HepG2 (cell line): Measurements from ENCODE around the gene UBC. TPM values are rescaled to one million over a fixed set of nuclear protein-coding genes. Genes with fewer than 3 reads are reported as not detected.

ENCODE experiments used
- ATF7 ChIP-seq, 2 experiments: fragments of 450-650 bp in 1 of 2; sonication (generic) in 1 of 2; formaldehyde crosslinking in 1 of 2; IDR thresholded peaks; 2 replicates each; pipeline versions ENCODE4 v1.4.0 to v1.6.1; 2016 to 2020; ENCODE audit warnings: antibody characterized with exemption in 1 of 2, mild to moderate bottlenecking in 1 of 2, missing genetic modification reagents in 1 of 2
- FOXP4 ChIP-seq: sonication (generic); formaldehyde crosslinking; IDR thresholded peaks from 2 replicates; pipeline ENCODE4 v1.4.0; 2020; ENCODE audit warnings: missing genetic modification reagents
- HMGXB4 ChIP-seq, 2 experiments: sonication (generic) in 1 of 2; formaldehyde crosslinking in 1 of 2; IDR thresholded peaks; 2 replicates each; pipeline versions ENCODE4 v1.4.0 to v1.6.1; 2018 to 2020; ENCODE audit warnings: missing genetic modification reagents in 2 of 2, borderline replicate concordance in 1 of 2, low read depth in 1 of 2, mild to moderate bottlenecking in 1 of 2, missing biosample characterization in 1 of 2
- KAT8 ChIP-seq: IDR thresholded peaks from 2 replicates; pipeline ENCODE4 v1.6.1; 2016; ENCODE audit warnings: missing genetic modification reagents, missing compliant biosample characterization
- MAX ChIP-seq: IDR thresholded peaks from 2 replicates; pipeline ENCODE4 v1.6.1; 2012; ENCODE audit warnings: inconsistent platforms
- MEIS2 ChIP-seq: sonication (generic); formaldehyde crosslinking; IDR thresholded peaks from 2 replicates; pipeline ENCODE4 v1.9.0; 2021; ENCODE audit warnings: mild to moderate bottlenecking, missing genetic modification reagents
- PPARG ChIP-seq: conservative IDR thresholded peaks from 2 replicates; pipeline ENCODE4 v1.6.1; 2016; ENCODE audit warnings: missing biosample characterization, missing genetic modification reagents
- REST ChIP-seq, 2 experiments: IDR thresholded peaks; 2 replicates each; pipeline ENCODE4 v1.6.1; 2011 to 2012; ENCODE audit warnings: low read length in 2 of 2, borderline replicate concordance in 1 of 2, low read depth in 1 of 2, mild to moderate bottlenecking in 1 of 2, moderate library complexity in 1 of 2
- STAG1 ChIP-seq: sonication (generic); formaldehyde crosslinking; IDR thresholded peaks from 2 replicates; pipeline ENCODE4 v1.4.0; 2020; ENCODE audit warnings: missing genetic modification reagents
- YEATS2 ChIP-seq: sonication (generic); formaldehyde crosslinking; IDR thresholded peaks from 2 replicates; pipeline ENCODE4 v1.4.0; 2020; ENCODE audit warnings: missing genetic modification reagents, borderline replicate concordance
- ZBTB7B ChIP-seq: sonication (generic); formaldehyde crosslinking; IDR thresholded peaks from 2 replicates; pipeline ENCODE4 v1.4.0; 2020; ENCODE audit warnings: missing genetic modification reagents
- ZNF136 ChIP-seq: sonication (generic); formaldehyde crosslinking; IDR thresholded peaks from 2 replicates; pipeline ENCODE4 v1.8.1; 2022; ENCODE audit warnings: low read depth, mild to moderate bottlenecking, moderate library complexity, missing genetic modification reagents
- ZNF264 ChIP-seq: sonication (generic); formaldehyde crosslinking; IDR thresholded peaks from 2 replicates; pipeline ENCODE4 v1.4.0; 2020; ENCODE audit warnings: missing genetic modification reagents
- ZNF430 ChIP-seq: sonication (generic); formaldehyde crosslinking; IDR thresholded peaks from 2 replicates; pipeline ENCODE4 v1.9.0; 2021; ENCODE audit warnings: mild to moderate bottlenecking, missing genetic modification reagents
- ZNF609 ChIP-seq: sonication (generic); formaldehyde crosslinking; IDR thresholded peaks from 2 replicates; pipeline ENCODE4 v1.4.0; 2020; ENCODE audit warnings: mild to moderate bottlenecking, missing genetic modification reagents, borderline replicate concordance
- ZNF614 ChIP-seq: IDR thresholded peaks from 2 replicates; pipeline ENCODE4 v1.6.1; 2018; ENCODE audit warnings: missing biosample characterization, missing genetic modification reagents, inconsistent platforms, borderline replicate concordance
- polyA plus RNA-seq, 8 experiments: library from polyadenylated mRNA; depleted of rRNA in 3 of 8; stranded (reverse) in 7 of 8; unstranded in 1 of 8; fragments of >200 nt; fragmentation: Illumina TruSeq in 4 of 8; extraction: Trizol in 4 of 8; gene quantifications; 2 replicates each; pipeline versions ENCODE4 v1.2.1 to v1.2.3, GENCODE V29; 2011 to 2016; ENCODE audit warnings: low read depth in 4 of 8, missing spikeins in 1 of 8, mixed read lengths in 1 of 8; ENCODE audit not compliant: insufficient read depth in 1 of 8
- total RNA-seq, 5 experiments: library from RNA; depleted of rRNA; stranded (reverse); fragments of >200 nt; fragmentation: Illumina TruSeq; extraction: Trizol; gene quantifications; 2 replicates each; pipeline ENCODE4 v1.2.3, GENCODE V29; 2016; ENCODE audit warnings: low read depth in 1 of 5

Gene UBC
- total and polyA plus RNA-seq, 2 of the 13 experiments (the other 11 are each of a cell fraction or from before 2014, with no cell fraction given), result 805 to 1,432 TPM

- TF ChIP-seq ZNF264 (0 out of 2 replicates have a peak, but pooled peaks have one; percentile 68), ATF7 (IDR thresholded peaks at IDR 0.05) (no peak), ATF7 (CRISPR knock-in tag; IDR thresholded peaks at IDR 0.05) (0 out of 2 replicates have a peak, but pooled peaks have one; percentile 20), PPARG (peak; percentile 32; the same call in 1 of the 2 replicates), REST (IDR thresholded peaks at IDR 0.05; ENCODE audit: borderline replicate concordance in 1 of 2, low read depth in 1 of 2, low read length in 2 of 2) (no peak), ZNF430 (CRISPR knock-in tag) (peak; percentile 39; the same call in 1 of the 2 replicates), STAG1 (CRISPR knock-in tag) (peak; percentile 14; the same call in 1 of the 2 replicates), ZNF136 (CRISPR knock-in tag) (peak; percentile 63; the same call in 1 of the 2 replicates), YEATS2 (CRISPR knock-in tag) (peak; percentile 34; the same call in 1 of the 2 replicates), ZNF609 (CRISPR knock-in tag) (peak; percentile 62; the same call in 1 of the 2 replicates), ZNF614 (CRISPR knock-in tag) (peak; percentile 36; the same call in 1 of the 2 replicates), MEIS2 (CRISPR knock-in tag) (peak; percentile 79), FOXP4 (CRISPR knock-in tag) (peak; percentile 67; the same call in 1 of the 2 replicates), MAX (peak; percentile 26; the same call in 1 of the 2 replicates), HMGXB4 (CRISPR knock-in tag; IDR thresholded peaks at IDR 0.05; ENCODE audit: borderline replicate concordance in 1 of 2, low read depth in 1 of 2) (peak; percentile 58 to 60; a peak in 2 of 4 replicates), KAT8 (CRISPR knock-in tag) (peak; percentile 78; the same call in 1 of the 2 replicates), ZBTB7B (CRISPR knock-in tag) (peak; percentile 77; the same call in 1 of the 2 replicates)
These were observed 33.3 kb downstream of the UBC start (continued) for GRCh38 chr12:124881123-124881522.
